ENCODE results near the gene CFAP141.

- TF ChIP-seq POLR2AphosphoS5 (IDR thresholded peaks at IDR 0.05; ENCODE audit: low read depth, low read length) (no peak), REST (IDR thresholded peaks at IDR 0.05; ENCODE audit: insufficient read depth in 1 of 2, low read depth in 2 of 2, low read length in 2 of 2) (no peak), TAF1 (IDR thresholded peaks at IDR 0.05; ENCODE audit: borderline replicate concordance, insufficient read depth, low read length) (no peak), SIN3A (IDR thresholded peaks at IDR 0.05; ENCODE audit: borderline replicate concordance, insufficient read depth, low read length) (no peak)
Observed at GRCh38 chr1:154155251-154155650, 50.9 kb downstream of the CFAP141 start.

Data from PFSK-1 (cell line).